Kidney tubule cell (primary cell): ENCODE results near the gene GNA12.

Experiments
- DNase-seq: peaks from one replicate; pipeline ENCODE4 v3.0.0-alpha.2; 2018; ENCODE audit warnings: low spot score

The GNA12 gene

GRCh38 chr7:2777898-2778535, 66.1 kb downstream of the GNA12 start:
- DNase-seq = no peak

GRCh38 chr7:2776401-2776800, 67.7 kb downstream of the GNA12 start:
- DNase-seq = no peak

GRCh38 chr7:2775785-2776184, 68.3 kb downstream of the GNA12 start:
- DNase-seq = no peak

- DNase-seq = no peak
These were observed 68.7 kb downstream of the GNA12 start for GRCh38 chr7:2775376-2775775.

- DNase-seq = no peak
These were observed 69.2 kb downstream of the GNA12 start for GRCh38 chr7:2774935-2775334.

GRCh38 chr7:2774280-2774679, 69.8 kb downstream of the GNA12 start:
- DNase-seq = no peak

GRCh38 chr7:2773608-2774007, 70.5 kb downstream of the GNA12 start:
- no peak for DNase-seq

GRCh38 chr7:2771274-2771731, 72.8 kb downstream of the GNA12 start:
- no peak for DNase-seq

GRCh38 chr7:2764621-2765020, 79.5 kb downstream of the GNA12 start:
- DNase-seq = no peak

GRCh38 chr7:2763597-2763996, 80.5 kb downstream of the GNA12 start:
- DNase-seq = no peak

- DNase-seq = no peak
These were observed 82.2 kb downstream of the GNA12 start for GRCh38 chr7:2761801-2762497.

GRCh38 chr7:2761131-2761624, 82.9 kb downstream of the GNA12 start:
- no peak for DNase-seq

GRCh38 chr7:2760098-2760889, 83.8 kb downstream of the GNA12 start:
- DNase-seq = peak; percentile 59

- DNase-seq = no peak
These were observed 84.4 kb downstream of the GNA12 start for GRCh38 chr7:2759736-2760097.

- DNase-seq = no peak
These were observed 85.2 kb downstream of the GNA12 start for GRCh38 chr7:2758673-2759616.

- peak; percentile 95 for DNase-seq
These were observed 86.0 kb downstream of the GNA12 start for GRCh38 chr7:2757904-2758672.

GRCh38 chr7:2757361-2757903, 86.7 kb downstream of the GNA12 start:
- peak; percentile 77 for DNase-seq

- no peak for DNase-seq
These were observed 88.6 kb downstream of the GNA12 start for GRCh38 chr7:2755531-2755930.

GRCh38 chr7:2754912-2755311, 89.2 kb downstream of the GNA12 start:
- DNase-seq = no peak

- no peak for DNase-seq
These were observed 90.0 kb downstream of the GNA12 start for GRCh38 chr7:2754086-2754485.

GRCh38 chr7:2753148-2753547, 91.0 kb downstream of the GNA12 start:
- DNase-seq = no peak
